ENCODE measurements around the gene XPNPEP1. TPM values are rescaled to one million over a fixed set of nuclear protein-coding genes. Genes with fewer than 3 reads are reported as not detected.

Gene XPNPEP1
- polyA plus RNA-seq, 1 donor from 2014 or later: 96.3 TPM

DNA sequence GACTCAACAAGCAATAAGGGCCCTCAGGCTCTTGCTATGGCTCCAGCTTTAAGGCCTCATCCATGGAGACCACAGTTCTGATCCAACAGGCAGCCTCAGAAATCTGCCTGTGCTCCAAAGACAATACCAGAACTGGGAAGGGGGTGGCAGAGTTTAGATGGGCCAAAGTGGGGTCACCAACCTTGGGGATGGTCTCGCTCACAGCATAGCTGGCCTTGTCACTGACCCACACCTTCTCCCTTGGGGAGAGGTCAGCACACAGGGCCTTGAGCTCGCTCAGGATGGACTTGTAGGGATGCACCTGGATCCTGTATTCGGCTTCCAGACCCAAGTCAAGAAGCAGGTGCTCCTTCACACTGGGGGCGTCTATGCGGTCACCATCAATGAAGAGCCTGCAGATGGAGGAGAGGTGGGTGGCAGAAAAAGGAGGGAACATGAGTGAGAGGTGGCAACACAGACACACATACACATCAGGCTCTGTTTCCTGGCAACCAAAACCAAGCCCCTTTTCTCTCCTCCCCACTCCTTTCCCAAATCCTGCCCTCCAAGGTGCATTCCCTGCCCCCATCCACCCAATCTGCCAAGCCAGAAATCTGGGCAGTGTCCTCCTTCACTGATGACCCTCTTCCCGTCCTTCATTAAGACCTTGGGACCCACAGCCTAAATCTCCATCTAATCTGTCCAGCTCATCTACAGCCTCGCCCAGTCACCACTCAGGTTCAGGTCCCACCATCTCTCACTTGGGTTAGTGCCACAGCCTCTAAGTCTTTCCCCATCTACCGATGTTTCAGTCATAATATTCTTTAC lies 40.9 kb downstream of the XPNPEP1 start:
- Histone ChIP-seq H3K79me2 (replicated peaks; ENCODE audit: insufficient read depth, low read length) (no peaks in the 10 kb centered on the region), H2AFZ (ENCODE audit: low read depth, low read length) (no peak overlapping the region), H3K4me2 (ENCODE audit: low read length) (no peak overlapping the region), H3K9ac (ENCODE audit: low read length) (no peak overlapping the region), H4K20me1 (ENCODE audit: insufficient read depth) (no peaks in the 10 kb centered on the region), H3K9me2 (ENCODE audit: insufficient read depth, low read length) (no peaks in the 10 kb centered on the region), H3K36me3 (ENCODE audit: insufficient read depth, low read length) (no peaks in the 10 kb centered on the region), H3K9me3 (ENCODE audit: low read length) (no peaks in the 10 kb centered on the region), H3F3A (ENCODE audit: insufficient read depth, low read length, poor library complexity, severe bottlenecking) (no peaks in the 10 kb centered on the region), H3K27me3 (ENCODE audit: insufficient read depth, low read depth, low read length) (no peaks in the 10 kb centered on the region), H3K27ac (ENCODE audit: low read length) (no peak overlapping the region), H3K4me3 (ENCODE audit: low read length) (no peak overlapping the region)
- TF ChIP-seq, protein P1, sequence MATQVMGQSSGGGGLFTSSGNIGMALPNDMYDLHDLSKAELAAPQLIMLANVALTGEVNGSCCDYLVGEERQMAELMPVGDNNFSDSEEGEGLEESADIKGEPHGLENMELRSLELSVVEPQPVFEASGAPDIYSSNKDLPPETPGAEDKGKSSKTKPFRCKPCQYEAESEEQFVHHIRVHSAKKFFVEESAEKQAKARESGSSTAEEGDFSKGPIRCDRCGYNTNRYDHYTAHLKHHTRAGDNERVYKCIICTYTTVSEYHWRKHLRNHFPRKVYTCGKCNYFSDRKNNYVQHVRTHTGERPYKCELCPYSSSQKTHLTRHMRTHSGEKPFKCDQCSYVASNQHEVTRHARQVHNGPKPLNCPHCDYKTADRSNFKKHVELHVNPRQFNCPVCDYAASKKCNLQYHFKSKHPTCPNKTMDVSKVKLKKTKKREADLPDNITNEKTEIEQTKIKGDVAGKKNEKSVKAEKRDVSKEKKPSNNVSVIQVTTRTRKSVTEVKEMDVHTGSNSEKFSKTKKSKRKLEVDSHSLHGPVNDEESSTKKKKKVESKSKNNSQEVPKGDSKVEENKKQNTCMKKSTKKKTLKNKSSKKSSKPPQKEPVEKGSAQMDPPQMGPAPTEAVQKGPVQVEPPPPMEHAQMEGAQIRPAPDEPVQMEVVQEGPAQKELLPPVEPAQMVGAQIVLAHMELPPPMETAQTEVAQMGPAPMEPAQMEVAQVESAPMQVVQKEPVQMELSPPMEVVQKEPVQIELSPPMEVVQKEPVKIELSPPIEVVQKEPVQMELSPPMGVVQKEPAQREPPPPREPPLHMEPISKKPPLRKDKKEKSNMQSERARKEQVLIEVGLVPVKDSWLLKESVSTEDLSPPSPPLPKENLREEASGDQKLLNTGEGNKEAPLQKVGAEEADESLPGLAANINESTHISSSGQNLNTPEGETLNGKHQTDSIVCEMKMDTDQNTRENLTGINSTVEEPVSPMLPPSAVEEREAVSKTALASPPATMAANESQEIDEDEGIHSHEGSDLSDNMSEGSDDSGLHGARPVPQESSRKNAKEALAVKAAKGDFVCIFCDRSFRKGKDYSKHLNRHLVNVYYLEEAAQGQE (IDR thresholded peaks at IDR 0.05; ENCODE audit: borderline replicate concordance): no peak
- TF ChIP-seq POLR2AphosphoS5 (IDR thresholded peaks at IDR 0.05): no peak
- no peak for TF ChIP-seq RAD21 (conservative IDR thresholded peaks at IDR 0.05)
- TF ChIP-seq MXI1 (conservative IDR thresholded peaks at IDR 0.05; ENCODE audit: poor library complexity, severe bottlenecking): no peak
- TF ChIP-seq SMC3 (conservative IDR thresholded peaks at IDR 0.05; ENCODE audit: poor library complexity): no peak

- H3K9me2 ChIP-seq (ENCODE audit: insufficient read depth, low read length): no peaks in the 10 kb centered on the region
- no peak overlapping the region for H2AFZ ChIP-seq (ENCODE audit: low read depth, low read length)
- no peaks in the 10 kb centered on the region for H4K20me1 ChIP-seq (ENCODE audit: insufficient read depth)
- no peaks in the 10 kb centered on the region for H3K27me3 ChIP-seq (ENCODE audit: insufficient read depth, low read depth, low read length)
- no peak for TF ChIP-seq POLR2AphosphoS5 (IDR thresholded peaks at IDR 0.05)
- TF ChIP-seq EP300 (conservative IDR thresholded peaks at IDR 0.05; ENCODE audit: poor library complexity, severe bottlenecking): no peak
- no peak for TF ChIP-seq CTCF (IDR thresholded peaks at IDR 0.05; ENCODE audit: poor library complexity, severe bottlenecking)
- TF ChIP-seq, protein P1 (IDR thresholded peaks at IDR 0.05; ENCODE audit: borderline replicate concordance): no peak
- no peak for TF ChIP-seq EZH2 (IDR thresholded peaks at IDR 0.05; ENCODE audit: borderline replicate concordance, insufficient read depth, low read length, poor library complexity, severe bottlenecking)
- TF ChIP-seq RAD21 (conservative IDR thresholded peaks at IDR 0.05): no peak
- no peak for TF ChIP-seq MXI1 (conservative IDR thresholded peaks at IDR 0.05; ENCODE audit: poor library complexity, severe bottlenecking)
- H3F3A ChIP-seq (ENCODE audit: insufficient read depth, low read length, poor library complexity, severe bottlenecking): no peaks in the 10 kb centered on the region
- no peaks in the 10 kb centered on the region for H3K79me2 ChIP-seq (replicated peaks; ENCODE audit: insufficient read depth, low read length)
- no peaks in the 10 kb centered on the region for H3K9me3 ChIP-seq (ENCODE audit: low read length)
- no peaks in the 10 kb centered on the region for H3K36me3 ChIP-seq (ENCODE audit: insufficient read depth, low read length)
- H3K4me2 ChIP-seq (ENCODE audit: low read length): no peak overlapping the region
- no peak overlapping the region for H3K4me3 ChIP-seq (ENCODE audit: low read length)
- H3K27ac ChIP-seq (ENCODE audit: low read length): no peak overlapping the region
- H3K9ac ChIP-seq (ENCODE audit: low read length): no peak overlapping the region
Observed at GRCh38 chr10:109881769-109882057, 41.6 kb downstream of the XPNPEP1 start.

Data from neural cell (in vitro differentiated cells).